ENCODE data around the gene SLC13A4.

- TF ChIP-seq, protein P1, sequence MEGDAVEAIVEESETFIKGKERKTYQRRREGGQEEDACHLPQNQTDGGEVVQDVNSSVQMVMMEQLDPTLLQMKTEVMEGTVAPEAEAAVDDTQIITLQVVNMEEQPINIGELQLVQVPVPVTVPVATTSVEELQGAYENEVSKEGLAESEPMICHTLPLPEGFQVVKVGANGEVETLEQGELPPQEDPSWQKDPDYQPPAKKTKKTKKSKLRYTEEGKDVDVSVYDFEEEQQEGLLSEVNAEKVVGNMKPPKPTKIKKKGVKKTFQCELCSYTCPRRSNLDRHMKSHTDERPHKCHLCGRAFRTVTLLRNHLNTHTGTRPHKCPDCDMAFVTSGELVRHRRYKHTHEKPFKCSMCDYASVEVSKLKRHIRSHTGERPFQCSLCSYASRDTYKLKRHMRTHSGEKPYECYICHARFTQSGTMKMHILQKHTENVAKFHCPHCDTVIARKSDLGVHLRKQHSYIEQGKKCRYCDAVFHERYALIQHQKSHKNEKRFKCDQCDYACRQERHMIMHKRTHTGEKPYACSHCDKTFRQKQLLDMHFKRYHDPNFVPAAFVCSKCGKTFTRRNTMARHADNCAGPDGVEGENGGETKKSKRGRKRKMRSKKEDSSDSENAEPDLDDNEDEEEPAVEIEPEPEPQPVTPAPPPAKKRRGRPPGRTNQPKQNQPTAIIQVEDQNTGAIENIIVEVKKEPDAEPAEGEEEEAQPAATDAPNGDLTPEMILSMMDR (IDR thresholded peaks at IDR 0.05 in 4 of 5, conservative IDR thresholded peaks at IDR 0.05 in 1 of 5), result no peak
- TF ChIP-seq POLR2A (IDR thresholded peaks at IDR 0.05), result no peak
These were observed 40.1 kb upstream of the SLC13A4 start for GRCh38 chr7:135768064-135768463.

Data from gastrocnemius medialis (tissue), 4 donors.